GM19193 (cell line): ENCODE results near the gene SIRT4.

Source experiments
- POLR2A ChIP-seq: IDR thresholded peaks from 4 replicates; pipeline ENCODE4 v1.6.1; 2011; ENCODE audit not compliant: insufficient read depth, insufficient read length; ENCODE audit errors: extremely low read depth

The SIRT4 gene

DNA sequence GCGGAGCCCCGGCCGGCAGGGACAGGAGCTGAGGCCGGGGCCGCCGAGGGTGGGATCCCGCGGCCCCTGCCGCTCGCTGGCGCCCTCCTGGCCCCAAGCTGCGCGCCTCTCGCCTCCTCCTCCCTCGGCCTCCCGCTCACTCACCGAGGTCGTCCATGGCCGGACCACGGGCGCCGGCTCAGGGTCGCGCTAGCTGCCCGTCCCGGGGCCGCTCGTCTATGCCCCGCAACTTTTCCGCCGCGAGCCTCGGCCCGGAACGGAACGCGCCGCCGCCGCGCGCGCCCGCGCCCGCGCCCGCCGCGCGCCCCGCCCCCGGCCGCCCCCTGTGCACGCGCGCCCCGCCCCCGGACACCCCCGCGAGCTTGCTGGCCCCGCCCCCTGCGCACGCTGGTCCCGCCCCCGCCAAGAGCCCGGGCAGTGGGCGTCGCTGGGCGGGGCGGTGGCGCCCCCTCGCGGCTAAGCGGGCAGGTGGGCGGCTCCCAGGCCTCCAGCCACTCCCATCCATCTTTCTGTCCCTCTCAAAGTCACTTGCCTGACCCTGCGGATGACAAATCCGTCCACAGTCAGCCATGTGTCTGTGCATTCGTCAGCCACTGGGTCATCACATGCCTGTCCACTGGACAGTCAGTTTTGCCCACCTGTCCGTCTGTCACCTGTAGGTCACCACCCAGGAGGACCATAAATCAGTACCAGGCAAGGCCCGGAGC lies 36.5 kb upstream of the SIRT4 start, which contains the start of gene PXN:
TSS of gene PXN (minus strand) at position 258 of the 707 bp plus-strand sequence. CDS start at position 157, 101 bp downstream.
- TF ChIP-seq POLR2A = peak; percentile 28

DNA sequence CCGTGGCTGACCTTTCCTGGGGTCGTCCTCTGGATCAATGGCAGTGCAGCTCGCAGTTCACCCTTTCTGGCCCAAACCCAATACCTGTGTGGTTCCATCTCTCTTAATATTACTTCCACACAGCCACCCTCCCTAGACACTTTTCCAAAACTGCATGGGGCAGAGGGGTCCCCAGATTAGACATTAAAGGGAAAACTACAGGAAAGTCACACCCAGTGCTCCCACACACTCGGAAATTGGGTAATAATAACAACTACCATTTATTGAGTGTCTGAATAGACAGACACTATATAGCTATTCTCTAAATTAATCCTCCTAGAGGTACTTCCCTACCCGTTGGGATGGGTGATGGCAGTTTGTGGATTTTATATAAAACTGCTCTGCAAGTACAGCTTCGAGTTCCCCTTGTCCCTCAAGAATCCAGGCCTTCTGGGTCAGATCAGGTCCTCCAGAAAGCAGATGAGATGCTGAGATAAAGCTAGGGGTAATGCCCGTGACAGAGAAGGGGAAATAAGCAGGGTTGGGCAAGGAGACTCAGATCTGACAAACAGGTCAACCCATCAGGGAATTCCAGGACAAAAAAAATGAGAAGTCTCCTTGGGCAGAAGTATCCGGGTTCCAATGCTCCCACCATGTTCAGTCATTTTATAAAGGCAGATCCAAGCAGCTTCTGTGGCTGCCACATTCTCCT lies 35.8 kb upstream of the SIRT4 start:
- no peak for TF ChIP-seq POLR2A

DNA sequence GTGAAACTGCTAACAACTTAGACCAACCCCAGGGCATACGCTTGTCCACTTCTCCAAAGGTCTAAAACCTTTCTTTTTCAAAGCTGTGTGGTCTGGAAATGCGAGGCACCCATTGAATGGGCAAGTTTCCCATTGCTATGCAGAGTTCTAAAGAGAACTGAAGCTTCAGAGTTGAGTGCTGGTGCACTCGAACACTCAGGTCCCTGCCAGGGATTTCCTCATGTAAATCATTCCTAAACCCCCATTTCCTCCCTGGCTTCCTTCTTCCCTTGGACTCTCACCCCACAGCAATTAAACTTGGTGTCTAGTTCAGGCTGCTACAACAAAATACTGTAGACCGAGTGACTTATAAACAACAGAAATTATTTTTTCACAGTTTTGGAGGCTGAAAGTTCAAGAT lies 34.4 kb upstream of the SIRT4 start:
- no peak for TF ChIP-seq POLR2A

DNA sequence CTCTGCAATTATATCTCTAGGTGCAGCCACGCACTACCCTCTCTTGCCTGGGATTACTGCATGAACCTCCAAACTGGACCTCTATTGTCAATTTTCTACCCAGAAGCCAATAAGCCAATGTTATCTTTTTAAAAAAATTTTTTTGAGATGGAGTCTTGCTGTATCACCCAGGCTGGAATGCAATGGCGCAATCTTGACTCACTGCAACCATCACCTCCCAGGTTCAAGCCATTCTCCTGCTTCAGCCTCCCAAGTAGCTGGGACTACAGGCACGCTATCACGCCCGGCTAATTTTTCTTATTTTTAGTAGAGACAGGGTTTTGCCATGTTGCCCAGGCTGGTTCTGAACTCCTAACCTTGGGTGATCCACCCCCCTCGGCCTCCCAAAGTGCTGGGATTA lies 25.4 kb upstream of the SIRT4 start:
- no peak for TF ChIP-seq POLR2A

DNA sequence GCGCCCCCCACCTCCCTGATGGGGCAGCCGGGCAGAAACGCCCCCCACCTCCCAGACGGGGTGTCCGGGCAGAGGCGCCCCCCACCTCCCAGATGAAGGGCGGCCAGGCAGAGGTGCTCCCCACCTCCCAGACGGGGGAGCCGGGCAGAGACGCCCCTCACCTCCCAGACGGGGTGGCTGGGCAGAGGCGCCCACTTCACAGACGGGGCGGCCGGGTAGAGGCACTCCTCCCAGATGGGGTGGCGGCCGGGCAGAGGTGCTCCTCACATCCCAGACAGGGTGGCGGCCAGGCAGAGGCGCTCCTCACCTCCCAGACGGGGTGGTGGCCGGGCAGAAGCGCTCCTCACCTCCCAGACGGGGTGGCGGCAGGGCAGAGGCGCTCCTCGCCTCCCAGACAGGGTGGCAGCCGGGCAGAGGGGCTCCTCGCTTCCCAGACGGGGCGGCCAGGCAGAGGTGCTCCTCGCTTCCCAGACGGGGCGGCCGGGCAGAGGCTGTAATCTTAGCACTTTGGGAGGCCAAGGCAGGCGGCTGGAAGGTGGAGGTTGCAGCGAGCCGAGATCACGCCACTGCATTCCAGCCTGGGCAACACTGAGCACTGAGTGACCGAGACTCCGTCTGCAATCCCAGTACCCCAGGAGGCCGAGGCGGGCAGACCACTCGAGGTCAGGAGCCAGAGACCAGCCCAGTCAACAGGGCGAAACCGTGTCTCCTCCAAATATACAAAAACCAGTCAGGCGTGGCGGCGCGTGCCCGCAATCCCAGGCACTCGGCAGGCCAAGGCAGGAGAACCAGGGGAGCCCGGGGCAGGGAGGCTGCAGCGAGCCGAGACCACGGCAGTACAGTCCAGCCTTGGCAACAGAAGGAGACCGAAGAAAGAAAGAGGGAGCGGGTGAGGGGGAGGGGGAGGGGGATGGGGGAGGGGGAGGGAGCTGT lies 23.7 kb upstream of the SIRT4 start:
- TF ChIP-seq POLR2A = no peak

DNA sequence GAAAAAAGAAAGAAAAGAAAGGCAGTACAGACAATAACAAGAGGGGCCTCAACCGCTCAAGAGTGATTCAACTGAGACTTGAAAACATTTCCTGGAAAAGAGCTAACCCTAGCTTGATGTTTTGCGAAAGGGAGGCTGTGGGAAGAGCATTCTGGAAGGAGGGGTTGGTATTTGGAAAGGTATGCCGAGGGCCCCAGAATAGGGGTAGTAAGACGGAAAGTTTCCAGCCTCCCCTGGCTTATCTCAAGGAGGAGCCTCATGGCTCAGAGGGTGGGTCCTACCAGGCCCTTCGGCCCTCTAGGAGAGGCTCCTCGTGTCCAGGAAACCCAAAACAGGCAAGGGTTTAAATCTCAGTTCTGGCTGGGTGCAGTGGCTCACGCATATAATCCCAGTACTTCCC lies 18.8 kb upstream of the SIRT4 start:
- no peak for TF ChIP-seq POLR2A

DNA sequence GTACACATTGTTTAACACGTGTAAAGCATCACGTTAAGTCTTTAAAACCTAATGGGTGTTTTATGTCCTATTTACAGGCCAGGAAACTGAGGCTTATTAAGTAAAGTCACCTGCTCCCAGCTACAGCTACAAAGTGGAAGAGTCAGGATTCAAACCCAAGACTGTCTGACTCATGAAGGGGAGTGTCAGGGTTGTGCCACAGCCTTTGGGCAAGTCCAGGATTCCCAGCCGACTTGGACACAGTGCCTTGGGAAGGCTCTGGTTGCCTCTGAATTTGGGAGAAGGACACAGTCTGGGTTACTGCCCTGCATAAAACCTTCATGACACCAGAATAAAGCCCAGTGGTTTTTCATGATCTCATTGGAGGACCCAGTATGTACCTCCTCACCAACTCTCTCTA lies 17.7 kb upstream of the SIRT4 start:
- no peak for TF ChIP-seq POLR2A

DNA sequence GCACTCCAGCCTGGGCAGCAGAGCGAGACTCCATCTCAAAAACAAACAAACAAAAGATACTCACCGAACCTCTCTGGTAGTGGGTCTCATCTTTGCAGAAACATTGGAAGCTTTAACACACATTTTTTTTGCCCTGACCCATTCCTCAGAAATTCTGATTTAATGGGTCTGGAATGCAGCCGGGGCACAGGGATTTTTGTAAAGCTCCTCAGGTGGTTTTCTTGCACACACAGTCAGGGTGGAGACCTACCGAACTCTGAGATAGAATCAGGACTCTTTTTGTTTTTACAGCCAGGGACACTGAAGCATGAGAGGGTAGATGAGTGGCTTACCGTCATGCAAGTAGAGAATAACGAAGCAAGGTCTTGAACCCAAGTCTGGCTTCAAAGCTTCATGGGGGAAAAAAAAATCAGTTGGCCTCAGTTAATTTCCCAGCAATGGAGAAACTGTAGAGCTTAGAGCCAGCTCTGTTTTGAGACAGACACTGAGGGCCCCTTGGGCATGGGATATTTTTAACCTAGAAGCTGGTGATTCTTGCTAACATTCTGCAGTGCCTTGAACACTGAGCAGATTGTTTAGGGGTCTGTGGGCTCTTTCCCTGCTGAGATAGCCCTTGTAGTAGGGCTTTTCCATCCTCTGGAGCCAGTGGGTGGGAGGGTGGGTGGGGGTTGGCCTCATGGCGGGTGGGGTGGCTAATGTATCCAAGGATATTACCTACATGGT lies 15.2 kb upstream of the SIRT4 start:
- TF ChIP-seq POLR2A = no peak

DNA sequence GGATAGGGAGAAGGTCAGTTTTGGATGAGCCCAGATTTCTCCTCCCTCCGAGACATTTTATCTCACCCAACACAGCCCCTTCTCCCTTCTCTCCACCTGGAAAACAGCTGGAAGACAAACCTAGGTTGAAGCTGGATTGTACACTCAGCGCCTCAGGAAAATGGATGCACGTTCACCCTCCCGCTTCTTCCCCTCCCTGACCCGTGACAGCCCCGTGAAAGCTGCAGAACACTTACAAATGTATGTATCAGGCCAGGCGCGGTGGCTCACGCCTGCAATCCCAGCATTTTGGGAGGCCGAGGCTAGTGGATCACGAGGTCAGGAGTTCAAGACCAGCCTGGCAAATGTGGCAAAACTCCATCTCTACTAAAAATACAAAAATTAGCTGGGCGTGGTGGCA lies 14.6 kb upstream of the SIRT4 start:
- no peak for TF ChIP-seq POLR2A

DNA sequence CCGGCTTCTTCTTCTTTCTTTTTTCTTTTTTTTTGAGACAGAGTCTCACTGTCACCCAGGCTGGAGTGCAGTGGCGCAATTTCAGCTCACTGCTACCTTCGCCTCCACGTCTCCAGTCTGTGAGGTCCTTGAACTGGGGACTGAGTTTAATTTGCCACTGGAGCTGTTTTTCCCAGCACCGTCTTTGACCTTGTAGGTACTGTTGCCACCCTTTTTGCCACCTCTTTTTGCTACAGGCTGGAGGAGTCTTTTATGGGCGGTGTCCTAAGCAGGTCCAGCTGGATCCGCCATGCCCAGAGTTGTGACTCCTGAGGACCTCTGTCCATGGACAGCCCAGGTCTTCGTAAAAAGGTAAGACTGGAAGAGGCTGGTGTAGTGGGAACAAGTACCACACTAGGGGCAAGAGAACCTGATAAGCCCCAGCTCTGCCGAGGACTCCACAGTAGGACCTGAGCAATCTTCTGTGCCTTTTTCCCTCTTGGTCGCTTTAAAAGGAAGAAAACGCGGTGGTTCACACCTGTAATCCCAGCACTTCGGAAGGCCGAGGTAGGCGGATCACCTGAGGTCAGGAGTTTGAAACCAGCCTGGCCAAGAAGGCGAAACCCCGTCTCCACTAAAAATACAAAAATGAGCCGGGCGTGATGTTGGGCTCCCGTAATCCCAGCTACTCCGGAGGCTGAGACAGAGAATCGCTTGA lies 11.4 kb upstream of the SIRT4 start:
- TF ChIP-seq POLR2A = no peak

DNA sequence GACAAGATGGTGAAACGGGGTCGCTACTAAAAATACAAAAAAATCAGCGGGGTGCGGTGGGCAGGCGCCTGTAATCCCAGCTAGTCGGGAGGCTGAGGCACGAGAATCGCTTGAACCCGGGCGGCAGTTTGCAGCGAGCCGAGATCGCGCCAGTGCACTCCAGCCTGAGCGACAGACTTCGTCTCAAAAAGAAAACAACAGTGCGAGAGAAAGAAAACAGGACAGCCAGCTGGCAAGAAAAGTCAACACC lies 9.8 kb upstream of the SIRT4 start:
- no peak for TF ChIP-seq POLR2A

DNA sequence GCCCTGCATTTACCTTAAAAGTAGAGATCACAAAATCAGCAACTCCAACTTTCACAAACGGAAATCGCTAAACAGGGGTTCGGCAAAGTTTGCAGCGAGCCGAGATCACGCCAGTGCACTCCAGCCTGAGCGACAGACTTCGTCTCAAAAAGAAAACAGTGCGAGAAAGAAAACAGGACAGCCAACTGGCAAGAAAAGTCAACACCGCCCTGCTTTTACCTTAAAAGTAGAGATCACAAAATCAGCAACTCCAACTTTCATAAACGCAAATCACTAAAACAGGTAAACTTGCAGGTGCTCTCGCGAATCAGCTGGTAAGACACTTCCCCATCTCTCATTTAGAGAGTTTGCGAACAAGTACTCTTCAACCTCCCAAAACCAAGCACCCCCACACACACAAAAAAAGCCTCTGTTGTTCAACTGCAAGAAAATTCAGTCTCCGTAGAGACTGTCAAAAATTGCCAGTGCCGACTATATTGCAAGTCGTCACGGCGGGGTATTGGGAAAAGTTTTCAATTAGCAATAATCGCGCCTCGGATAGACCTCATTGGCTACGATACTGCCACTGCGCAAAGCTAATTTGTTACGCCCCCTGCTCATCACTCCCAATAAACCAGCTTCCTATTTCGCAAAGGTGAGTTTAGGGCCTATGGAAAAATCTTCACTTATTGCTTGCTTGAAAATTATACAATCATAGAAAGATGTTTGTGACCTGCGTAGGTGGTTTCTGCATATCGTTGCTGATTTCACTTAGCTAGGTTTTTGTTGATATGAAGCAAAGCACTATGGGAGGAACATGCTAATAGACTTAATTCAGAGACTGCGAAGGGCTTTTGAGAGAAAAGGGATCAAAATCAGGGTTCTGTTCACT lies 9.2 kb upstream of the SIRT4 start, which contains the start of gene RNU4-1:
TSS of gene RNU4-1 (minus strand) at position 577 of the 871 bp plus-strand sequence.
- peak; percentile 100 for TF ChIP-seq POLR2A

DNA sequence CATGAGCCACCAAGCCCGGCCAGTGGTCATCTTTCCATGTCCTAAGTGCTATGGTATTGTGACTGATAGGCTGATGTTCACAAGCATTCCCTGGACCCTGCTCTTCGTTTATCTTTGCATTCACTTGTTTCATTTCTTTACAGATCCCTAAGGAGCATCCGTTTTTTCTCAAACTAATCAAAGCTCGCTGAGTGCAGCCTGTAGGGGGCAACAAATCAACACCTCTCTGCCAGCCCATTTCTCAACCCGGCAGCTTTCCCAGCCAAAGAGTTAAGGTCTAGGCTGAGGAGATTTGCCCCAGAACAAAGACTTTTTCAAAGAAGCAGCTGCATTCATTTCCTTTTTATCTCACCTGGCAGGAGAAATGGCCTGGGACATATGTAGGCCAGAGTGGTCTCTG lies 12.1 kb downstream of the SIRT4 start:
- TF ChIP-seq POLR2A = no peak
